Loucy (cell line): ENCODE measurements around the gene IRF2BP1.

Source experiments
- EZH2phosphoT487 ChIP-seq: fragments of 200-600 bp; IDR thresholded peaks from 2 replicates; pipeline ENCODE4 v1.6.1; 2018; ENCODE audit warnings: antibody characterized with exemption, mild to moderate bottlenecking, moderate library complexity, borderline replicate concordance
- TF ChIP-seq, protein P1 (sequence below): fragments of 200-600 bp; sonication (generic); conservative IDR thresholded peaks from 2 replicates; pipeline ENCODE4 v1.5.1; 2014; ENCODE audit warnings: mild to moderate bottlenecking, antibody characterized with exemption, low read length

DNA sequence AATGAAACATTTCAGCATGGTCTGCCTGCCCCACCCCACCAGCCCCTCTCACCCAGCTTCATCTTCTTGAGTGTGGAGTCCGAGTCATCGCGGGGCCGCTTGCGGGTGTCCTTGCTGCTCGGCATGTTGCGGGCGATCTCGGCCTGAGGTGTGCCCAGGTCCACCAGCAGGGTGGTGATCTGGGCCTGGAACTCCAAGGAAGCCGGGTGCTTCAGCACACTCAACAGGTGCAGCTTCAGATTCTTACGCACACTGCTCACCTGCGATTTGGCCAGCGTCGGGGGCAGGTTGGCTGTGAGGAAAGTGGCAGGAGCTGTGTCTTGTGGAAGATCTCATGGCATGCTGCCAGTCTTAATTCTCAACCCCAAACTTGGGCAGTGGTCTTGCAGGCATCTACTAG is 43.7 kb downstream of the IRF2BP1 start:
- TF ChIP-seq, protein P1, sequence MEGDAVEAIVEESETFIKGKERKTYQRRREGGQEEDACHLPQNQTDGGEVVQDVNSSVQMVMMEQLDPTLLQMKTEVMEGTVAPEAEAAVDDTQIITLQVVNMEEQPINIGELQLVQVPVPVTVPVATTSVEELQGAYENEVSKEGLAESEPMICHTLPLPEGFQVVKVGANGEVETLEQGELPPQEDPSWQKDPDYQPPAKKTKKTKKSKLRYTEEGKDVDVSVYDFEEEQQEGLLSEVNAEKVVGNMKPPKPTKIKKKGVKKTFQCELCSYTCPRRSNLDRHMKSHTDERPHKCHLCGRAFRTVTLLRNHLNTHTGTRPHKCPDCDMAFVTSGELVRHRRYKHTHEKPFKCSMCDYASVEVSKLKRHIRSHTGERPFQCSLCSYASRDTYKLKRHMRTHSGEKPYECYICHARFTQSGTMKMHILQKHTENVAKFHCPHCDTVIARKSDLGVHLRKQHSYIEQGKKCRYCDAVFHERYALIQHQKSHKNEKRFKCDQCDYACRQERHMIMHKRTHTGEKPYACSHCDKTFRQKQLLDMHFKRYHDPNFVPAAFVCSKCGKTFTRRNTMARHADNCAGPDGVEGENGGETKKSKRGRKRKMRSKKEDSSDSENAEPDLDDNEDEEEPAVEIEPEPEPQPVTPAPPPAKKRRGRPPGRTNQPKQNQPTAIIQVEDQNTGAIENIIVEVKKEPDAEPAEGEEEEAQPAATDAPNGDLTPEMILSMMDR = no peak
- no peak for TF ChIP-seq EZH2phosphoT487
